Measurements from ENCODE around the gene TJAP1.

DNA sequence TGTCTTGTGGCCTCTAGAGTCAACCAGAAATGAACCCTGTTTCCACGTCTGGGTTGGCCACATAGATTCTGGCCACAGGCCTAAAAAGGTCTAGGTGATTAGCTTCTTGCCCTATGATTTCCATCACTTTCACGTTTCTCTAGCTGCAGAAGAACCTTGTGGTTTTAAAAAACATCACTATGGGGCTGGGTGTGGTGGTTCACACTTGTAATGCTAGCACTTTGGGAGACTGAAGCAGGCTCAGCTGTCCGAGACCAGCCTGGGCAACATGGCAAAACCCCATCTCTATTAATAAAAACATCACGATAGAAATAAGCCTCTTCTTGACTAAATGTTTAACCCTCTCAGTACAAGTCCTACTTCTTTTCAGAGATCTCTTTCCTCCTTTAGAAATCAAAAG is 67.1 kb downstream of the TJAP1 start:
- TF ChIP-seq, protein P1, sequence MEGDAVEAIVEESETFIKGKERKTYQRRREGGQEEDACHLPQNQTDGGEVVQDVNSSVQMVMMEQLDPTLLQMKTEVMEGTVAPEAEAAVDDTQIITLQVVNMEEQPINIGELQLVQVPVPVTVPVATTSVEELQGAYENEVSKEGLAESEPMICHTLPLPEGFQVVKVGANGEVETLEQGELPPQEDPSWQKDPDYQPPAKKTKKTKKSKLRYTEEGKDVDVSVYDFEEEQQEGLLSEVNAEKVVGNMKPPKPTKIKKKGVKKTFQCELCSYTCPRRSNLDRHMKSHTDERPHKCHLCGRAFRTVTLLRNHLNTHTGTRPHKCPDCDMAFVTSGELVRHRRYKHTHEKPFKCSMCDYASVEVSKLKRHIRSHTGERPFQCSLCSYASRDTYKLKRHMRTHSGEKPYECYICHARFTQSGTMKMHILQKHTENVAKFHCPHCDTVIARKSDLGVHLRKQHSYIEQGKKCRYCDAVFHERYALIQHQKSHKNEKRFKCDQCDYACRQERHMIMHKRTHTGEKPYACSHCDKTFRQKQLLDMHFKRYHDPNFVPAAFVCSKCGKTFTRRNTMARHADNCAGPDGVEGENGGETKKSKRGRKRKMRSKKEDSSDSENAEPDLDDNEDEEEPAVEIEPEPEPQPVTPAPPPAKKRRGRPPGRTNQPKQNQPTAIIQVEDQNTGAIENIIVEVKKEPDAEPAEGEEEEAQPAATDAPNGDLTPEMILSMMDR (IDR thresholded peaks at IDR 0.05; ENCODE audit: poor library complexity): no peak
- TF ChIP-seq EZH2 (IDR thresholded peaks at IDR 0.05; ENCODE audit: borderline replicate concordance) (no peak), EZH2phosphoT487 (IDR thresholded peaks at IDR 0.05; ENCODE audit: low read depth, severe bottlenecking, unreplicated experiment) (no peak)

All from hepatocyte (in vitro differentiated cells).